DOHH2 (cell line): ENCODE measurements around the gene GHDC.

ENCODE experiments used
- CTCF ChIP-seq: fragments of 200-600 bp; sonication (generic); IDR thresholded peaks from one replicate; pipeline ENCODE4 v1.5.1; 2014; ENCODE audit warnings: antibody characterized with exemption, mild to moderate bottlenecking, low read depth, low read length; ENCODE audit not compliant: poor library complexity, severe bottlenecking
- EZH2phosphoT487 ChIP-seq: fragments of 200-600 bp; sonication (generic); IDR thresholded peaks from 2 replicates; pipeline ENCODE4 v1.6.1; 2017; ENCODE audit warnings: borderline replicate concordance, mild to moderate bottlenecking, antibody characterized with exemption, low read length, moderate library complexity, mixed read lengths

- TF ChIP-seq CTCF (no peak), EZH2phosphoT487 (no peak)
These were observed 28.5 kb downstream of the GHDC start for GRCh38 chr17:42165751-42166150.
